OCI-LY7 (cell line): Measurements from ENCODE around the gene METTL1. TPM values are rescaled to one million over a fixed set of nuclear protein-coding genes. Genes with fewer than 3 reads are reported as not detected.

ENCODE experiments used
- BruUV-seq: library from RNA; stranded (reverse); fragments of 400-500 nt; replicated peaks from 2 replicates; lab custom pipeline; 2021; lab: Mats Ljungman, UMichigan
- CTCF ChIA-PET: fragments of 300-600 bp; sonication (Branson Sonifier 250); formaldehyde crosslinking; loops from one replicate; lab custom pipeline; 2022; ENCODE audit warnings: antibody characterized with exemption; ENCODE audit not compliant: unreplicated experiment; lab: Charles Lee
- POLR2A ChIA-PET: fragments of 300-600 bp; sonication (Branson Sonifier 250); formaldehyde crosslinking; loops from one replicate; lab custom pipeline; 2022; ENCODE audit warnings: antibody characterized with exemption; lab: Charles Lee
- DNase-seq: peaks from one replicate; pipeline ENCODE4 v3.0.0-alpha.2; 2015; ENCODE audit warnings: low spot score
- H2AFZ ChIP-seq: fragments of 200-600 bp; sonication (generic), shearing (Covaris generic); 2 replicates; pipeline ENCODE4 v1.6.1; 2014; ENCODE audit warnings: mild to moderate bottlenecking, antibody characterized with exemption, low read length, moderate library complexity
- H3K27ac ChIP-seq: fragments of 200-600 bp; sonication (generic); 2 replicates; pipeline ENCODE4 v1.5.1; 2014; ENCODE audit warnings: mixed run types, low read depth, mild to moderate bottlenecking, moderate library complexity, low read length, inconsistent platforms; ENCODE audit not compliant: poor library complexity, severe bottlenecking
- H3K36me3 ChIP-seq: fragments of 200-600 bp; sonication (generic); 2 replicates; pipeline ENCODE4 v1.6.1; 2014; ENCODE audit warnings: mild to moderate bottlenecking, antibody characterized with exemption, low read length, moderate library complexity, mixed read lengths; ENCODE audit not compliant: insufficient read depth
- H3K4me1 ChIP-seq: fragments of 200-600 bp; sonication (generic); 2 replicates; pipeline ENCODE4 v1.5.1; 2014; ENCODE audit warnings: mild to moderate bottlenecking, low read length; ENCODE audit not compliant: insufficient read depth, poor library complexity, severe bottlenecking
- H3K4me2 ChIP-seq: fragments of 200-600 bp; sonication (generic); 2 replicates; pipeline ENCODE4 v1.6.1; 2014; ENCODE audit warnings: mild to moderate bottlenecking, low read length
- H3K4me3 ChIP-seq: fragments of 200-600 bp; sonication (generic); 2 replicates; pipeline ENCODE4 v1.5.1; 2014; ENCODE audit warnings: mild to moderate bottlenecking, low read depth, low read length; ENCODE audit not compliant: poor library complexity, severe bottlenecking
- H3K79me2 ChIP-seq: fragments of 200-600 bp; sonication (generic); 2 replicates; pipeline ENCODE4 v1.6.1; 2016; ENCODE audit warnings: low read depth, mild to moderate bottlenecking, low read length, moderate library complexity, mixed read lengths; ENCODE audit not compliant: insufficient read depth
- H3K9me2 ChIP-seq: fragments of 200-600 bp; sonication (generic); 2 replicates; pipeline ENCODE4 v1.6.1; 2016; ENCODE audit warnings: mild to moderate bottlenecking, low read length, mixed read lengths; ENCODE audit not compliant: insufficient read depth
- H3K9me3 ChIP-seq: fragments of 200-600 bp; sonication (generic); 2 replicates; pipeline ENCODE4 v1.6.1; 2014; ENCODE audit warnings: mild to moderate bottlenecking, mixed run types, low read length, mixed read lengths
- H4K20me1 ChIP-seq: fragments of 200-600 bp; sonication (generic); 2 replicates; pipeline ENCODE4 v1.6.1; 2014; ENCODE audit warnings: mild to moderate bottlenecking, antibody characterized with exemption, low read length, moderate library complexity, mixed read lengths; ENCODE audit not compliant: insufficient read depth
- EZH2phosphoT487 ChIP-seq: fragments of 200-600 bp; sonication (generic); IDR thresholded peaks from 2 replicates; pipeline ENCODE4 v1.6.1; 2018; ENCODE audit warnings: low read depth, borderline replicate concordance, mild to moderate bottlenecking, mixed run types, antibody characterized with exemption, low read length, moderate library complexity, mixed read lengths
- intact Hi-C: fragments of 100-400 bp; cut with micrococcal nuclease; formaldehyde crosslinking; loops from one replicate; pipeline ENCODE4 v1.10.0; 2022; ENCODE audit not compliant: unreplicated experiment
- total RNA-seq, 2 experiments: library from RNA; depleted of rRNA in 1 of 2; stranded (reverse); fragments of >200 nt in 1 of 2; shearing (Covaris generic) in 1 of 2; gene quantifications; 2 replicates each; pipeline ENCODE4 v1.2.3, GENCODE V29; 2014 to 2022
- TF ChIP-seq, protein P1 (sequence below): fragments of 200-600 bp; sonication (generic); conservative IDR thresholded peaks from 2 replicates; pipeline ENCODE4 v1.5.1; 2014; ENCODE audit warnings: mild to moderate bottlenecking, antibody characterized with exemption, low read length, moderate library complexity, mixed read lengths

The METTL1 gene
- total RNA-seq, 2 experiments from 2014 or later, result 22.2 to 23.6 TPM

DNA sequence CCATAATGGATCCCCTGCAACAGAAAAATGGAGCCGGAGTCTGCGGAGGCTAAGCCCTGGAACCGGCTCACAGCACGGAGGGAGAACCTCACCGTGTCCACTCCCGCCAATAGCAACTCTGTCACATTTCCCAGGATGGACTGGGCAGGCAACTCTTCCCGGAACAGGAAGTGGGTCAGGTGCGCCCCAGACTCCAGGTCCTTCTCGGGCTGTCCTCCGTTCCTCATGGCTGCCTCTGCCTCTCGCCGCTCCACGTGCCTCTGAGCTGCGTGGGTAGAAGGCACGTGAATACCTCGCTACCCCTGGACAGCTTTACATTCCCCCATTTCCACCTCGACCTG is 7.3 kb downstream of the METTL1 start:
- Histone ChIP-seq H3K9me3 (no peaks in the 10 kb centered on the region), H3K4me1 (peaks cover 7% of the 10 kb centered on the region), H3K4me3 (no peak overlapping the region), H3K9me2 (no peaks in the 10 kb centered on the region), H3K27ac (no peak overlapping the region), H2AFZ (no peak overlapping the region), H3K79me2 (0 out of 2 replicates have a peak, but pooled peaks cover 7% of the 10 kb centered on the region), H3K36me3 (peaks cover 46% of the 10 kb centered on the region), H4K20me1 (peaks cover 9% of the 10 kb centered on the region; the same call in 1 of the 2 replicates), H3K4me2 (peak overlapping the region; percentile 30; the same call in 1 of the 2 replicates)
- ChIA-PET CTCF (interaction anchor here (1.4 kb wide), 1 partner anchor 9 kb away, joined by 3 read pairs; no protein-coding TSS in a partner anchor), POLR2A (no interaction called here)
- intact Hi-C loops, result no loop called here
- TF ChIP-seq EZH2phosphoT487, result no peak
- TF ChIP-seq, protein P1, sequence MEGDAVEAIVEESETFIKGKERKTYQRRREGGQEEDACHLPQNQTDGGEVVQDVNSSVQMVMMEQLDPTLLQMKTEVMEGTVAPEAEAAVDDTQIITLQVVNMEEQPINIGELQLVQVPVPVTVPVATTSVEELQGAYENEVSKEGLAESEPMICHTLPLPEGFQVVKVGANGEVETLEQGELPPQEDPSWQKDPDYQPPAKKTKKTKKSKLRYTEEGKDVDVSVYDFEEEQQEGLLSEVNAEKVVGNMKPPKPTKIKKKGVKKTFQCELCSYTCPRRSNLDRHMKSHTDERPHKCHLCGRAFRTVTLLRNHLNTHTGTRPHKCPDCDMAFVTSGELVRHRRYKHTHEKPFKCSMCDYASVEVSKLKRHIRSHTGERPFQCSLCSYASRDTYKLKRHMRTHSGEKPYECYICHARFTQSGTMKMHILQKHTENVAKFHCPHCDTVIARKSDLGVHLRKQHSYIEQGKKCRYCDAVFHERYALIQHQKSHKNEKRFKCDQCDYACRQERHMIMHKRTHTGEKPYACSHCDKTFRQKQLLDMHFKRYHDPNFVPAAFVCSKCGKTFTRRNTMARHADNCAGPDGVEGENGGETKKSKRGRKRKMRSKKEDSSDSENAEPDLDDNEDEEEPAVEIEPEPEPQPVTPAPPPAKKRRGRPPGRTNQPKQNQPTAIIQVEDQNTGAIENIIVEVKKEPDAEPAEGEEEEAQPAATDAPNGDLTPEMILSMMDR, result no peak
- BruUV-seq, result no TSS peak
- DNase-seq, result no peak

DNA sequence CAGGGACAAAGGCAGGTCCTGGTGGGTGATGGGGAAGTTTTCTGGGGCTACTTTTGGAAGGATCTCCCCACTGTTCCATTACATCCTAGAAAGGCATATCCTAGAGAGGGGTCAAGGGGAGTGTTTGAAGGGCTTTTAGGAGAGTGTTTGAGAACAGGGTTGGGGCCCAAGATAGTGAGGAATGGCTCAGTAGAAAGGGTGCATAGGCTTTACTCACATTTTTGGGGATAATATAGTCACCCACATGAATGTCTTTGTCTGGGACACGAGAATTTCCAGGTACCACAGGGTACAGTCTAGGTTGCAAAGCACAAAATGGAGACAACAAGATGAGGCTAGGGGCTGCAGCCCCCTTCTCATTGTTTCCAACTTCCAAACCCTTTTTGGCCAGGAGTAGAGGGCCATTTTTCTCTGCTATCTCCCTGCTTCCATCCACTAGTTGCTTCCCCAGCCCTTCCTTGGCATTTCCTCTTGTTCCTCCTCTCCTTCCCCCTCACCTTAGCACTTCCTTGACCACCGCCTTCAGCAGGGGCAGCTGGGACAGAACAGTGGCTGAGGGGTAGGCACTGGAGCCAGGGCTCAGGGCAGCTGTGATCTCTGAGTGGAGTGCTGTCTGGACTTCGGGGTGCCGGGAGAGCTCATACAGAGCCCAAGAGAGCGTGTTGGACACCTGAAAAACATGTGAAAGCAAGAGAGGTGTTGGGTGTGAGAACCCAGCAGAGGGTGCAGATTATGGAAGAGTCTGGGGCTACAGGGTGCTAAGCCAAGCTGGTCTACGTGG is 7.8 kb downstream of the METTL1 start:
- no peak overlapping the region for H2AFZ ChIP-seq
- H3K4me3 ChIP-seq, result no peak overlapping the region
- CTCF ChIA-PET, result no interaction called here
- H3K4me1 ChIP-seq, result peaks cover 7% of the 10 kb centered on the region
- TF ChIP-seq, protein P1, result no peak
- TF ChIP-seq EZH2phosphoT487, result no peak
- POLR2A ChIA-PET, result no interaction called here
- BruUV-seq, result no TSS peak
- DNase-seq, result no peak
- H4K20me1 ChIP-seq, result peaks cover 10% of the 10 kb centered on the region; the same call in 1 of the 2 replicates
- H3K79me2 ChIP-seq, result 0 out of 2 replicates have a peak, but pooled peaks cover 7% of the 10 kb centered on the region
- peaks cover 46% of the 10 kb centered on the region for H3K36me3 ChIP-seq
- no peaks in the 10 kb centered on the region for H3K9me2 ChIP-seq
- no peak overlapping the region for H3K4me2 ChIP-seq
- intact Hi-C loops, result no loop called here
- H3K27ac ChIP-seq, result no peak overlapping the region
- H3K9me3 ChIP-seq, result no peaks in the 10 kb centered on the region

DNA sequence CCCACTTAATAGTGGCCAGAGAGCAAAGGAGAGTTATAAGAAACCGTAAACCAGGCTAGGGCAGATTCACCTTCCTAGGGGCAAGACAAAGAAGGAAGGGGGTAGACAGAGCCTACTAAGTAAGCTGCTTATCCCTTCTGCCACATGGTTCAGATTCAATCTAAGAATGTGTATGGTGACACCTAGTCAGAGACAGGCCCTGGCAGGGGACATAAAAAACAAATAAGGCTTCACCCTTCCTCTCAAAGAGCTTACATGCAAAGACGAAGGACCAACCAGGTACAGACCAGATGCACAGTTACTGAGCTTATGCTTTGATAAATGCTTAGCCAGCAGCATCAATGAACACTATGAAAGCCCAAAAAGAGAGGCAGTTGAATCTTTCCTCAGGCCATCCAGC is 9.4 kb downstream of the METTL1 start:
- Histone ChIP-seq H3K36me3 (peaks cover 49% of the 10 kb centered on the region), H3K27ac (no peak overlapping the region), H4K20me1 (peaks cover 10% of the 10 kb centered on the region; the same call in 1 of the 2 replicates), H3K4me2 (no peak overlapping the region), H3K79me2 (0 out of 2 replicates have a peak, but pooled peaks cover 7% of the 10 kb centered on the region), H3K9me3 (no peaks in the 10 kb centered on the region), H3K4me1 (peaks cover 7% of the 10 kb centered on the region), H2AFZ (no peak overlapping the region), H3K9me2 (no peaks in the 10 kb centered on the region), H3K4me3 (no peak overlapping the region)
- no TSS peak for BruUV-seq
- ChIA-PET POLR2A (interaction anchor here (0.5 kb wide), 1 partner anchor 1894 kb away, joined by 3 read pairs; no protein-coding TSS in a partner anchor), CTCF (no interaction called here)
- no peak for DNase-seq
- no peak for TF ChIP-seq EZH2phosphoT487
- TF ChIP-seq, protein P1, result no peak
- intact Hi-C loops, result no loop called here
